Body of pancreas (tissue), 4 donors: ENCODE results near the gene PTPRD.

Source experiments
- POLR2A ChIP-seq, 3 donors: fragments of 450-650 bp; IDR thresholded peaks; one replicate each; pipeline ENCODE4 v1.6.1; 2016; ENCODE audit warnings: antibody characterized with exemption in 3 of 3, mild to moderate bottlenecking in 2 of 3
- TF ChIP-seq, protein P1 (sequence below), 7 experiments: fragments of 450-650 bp in 4 of 7; fragments of 200-600 bp in 3 of 7; sonication (generic) in 3 of 7; IDR thresholded peaks; one replicate each; pipeline ENCODE4 v1.5.1; 2016 to 2019; ENCODE audit warnings: antibody characterized with exemption in 7 of 7

GRCh38 chr9:9216934-9217333 lies 1395.9 kb downstream of the PTPRD start:
- TF ChIP-seq POLR2A (IDR thresholded peaks at IDR 0.05), result no peak
- TF ChIP-seq, protein P1, sequence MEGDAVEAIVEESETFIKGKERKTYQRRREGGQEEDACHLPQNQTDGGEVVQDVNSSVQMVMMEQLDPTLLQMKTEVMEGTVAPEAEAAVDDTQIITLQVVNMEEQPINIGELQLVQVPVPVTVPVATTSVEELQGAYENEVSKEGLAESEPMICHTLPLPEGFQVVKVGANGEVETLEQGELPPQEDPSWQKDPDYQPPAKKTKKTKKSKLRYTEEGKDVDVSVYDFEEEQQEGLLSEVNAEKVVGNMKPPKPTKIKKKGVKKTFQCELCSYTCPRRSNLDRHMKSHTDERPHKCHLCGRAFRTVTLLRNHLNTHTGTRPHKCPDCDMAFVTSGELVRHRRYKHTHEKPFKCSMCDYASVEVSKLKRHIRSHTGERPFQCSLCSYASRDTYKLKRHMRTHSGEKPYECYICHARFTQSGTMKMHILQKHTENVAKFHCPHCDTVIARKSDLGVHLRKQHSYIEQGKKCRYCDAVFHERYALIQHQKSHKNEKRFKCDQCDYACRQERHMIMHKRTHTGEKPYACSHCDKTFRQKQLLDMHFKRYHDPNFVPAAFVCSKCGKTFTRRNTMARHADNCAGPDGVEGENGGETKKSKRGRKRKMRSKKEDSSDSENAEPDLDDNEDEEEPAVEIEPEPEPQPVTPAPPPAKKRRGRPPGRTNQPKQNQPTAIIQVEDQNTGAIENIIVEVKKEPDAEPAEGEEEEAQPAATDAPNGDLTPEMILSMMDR (IDR thresholded peaks at IDR 0.05), result no peak
